HCT116 (cell line): ENCODE measurements around the gene LMX1A. TPM values are rescaled to one million over a fixed set of nuclear protein-coding genes. Genes with fewer than 3 reads are reported as not detected.
A peak's percentile ranks its signal among the peaks of the same experiment; 100 is the strongest.

Experiments
- ATAC-seq: fragments of 200-7000 bp; cut with Tn5 transposase; 2 replicates; pipeline ENCODE4 v1.9.1; 2020; ENCODE audit warnings: mild to moderate bottlenecking, moderate library complexity
- BruUV-seq: library from RNA; stranded (reverse); fragments of 400-500 nt; replicated peaks from 2 replicates; lab custom pipeline; 2021; lab: Mats Ljungman, UMichigan
- CTCF ChIA-PET: fragments of 300-600 bp; sonication (Branson Sonifier 250); formaldehyde crosslinking; loops from one replicate; lab custom pipeline; 2021; ENCODE audit warnings: antibody characterized with exemption; lab: Charles Lee
- POLR2A ChIA-PET: fragments of 300-600, 350-600 bp; sonication (Branson Sonifier 250); formaldehyde crosslinking; loops from one replicate; lab custom pipeline; 2021; ENCODE audit warnings: antibody characterized with exemption; lab: Charles Lee
- RAD21 ChIA-PET, 2 experiments: fragments of 300-600 bp; sonication (Branson Sonifier 250); formaldehyde crosslinking; loops; one replicate each; lab custom pipeline; 2023; ENCODE audit warnings: low total read pairs in 2 of 2; ENCODE audit not compliant: uncharacterized antibody in 2 of 2, unreplicated experiment in 2 of 2, low non-redundant PET in 1 of 2; lab: Charles Lee
- DNase-seq: peaks from one replicate; pipeline ENCODE4 v3.0.0-alpha.2; 2010; ENCODE audit warnings: low read depth, low spot score
- H2AFZ ChIP-seq: fragments of 200-600 bp; shearing (Covaris generic), sonication (generic); 2 replicates; pipeline ENCODE4 v1.6.1; 2017; ENCODE audit warnings: low read depth, mixed run types, mixed read lengths, antibody characterized with exemption, low read length; ENCODE audit not compliant: poor library complexity, severe bottlenecking
- H3K27ac ChIP-seq: 2 replicates; pipeline ENCODE4 v1.5.1; 2012; ENCODE audit warnings: low read depth, low read length
- H3K27me3 ChIP-seq: fragments of 200-600 bp; sonication (generic); 2 replicates; pipeline ENCODE4 v1.6.1; 2016; ENCODE audit warnings: mixed run types, low read length, mixed read lengths; ENCODE audit not compliant: insufficient read depth
- H3K36me3 ChIP-seq, 2 experiments: fragments of 200-500 bp in 1 of 2; fragments of 200-600 bp in 1 of 2; sonication (Bioruptor generic) in 1 of 2; sonication (generic) in 1 of 2; 2 replicates each; pipeline versions ENCODE4 v1.5.1 to v1.6.1; 2014 to 2016; ENCODE audit warnings: low read length in 2 of 2, inconsistent platforms in 1 of 2, mixed read lengths in 1 of 2, mixed run types in 1 of 2; ENCODE audit not compliant: insufficient read depth in 2 of 2, control insufficient read depth in 1 of 2
- H3K4me1 ChIP-seq, 2 experiments: fragments of 200-600 bp in 1 of 2; sonication (generic) in 1 of 2; 2 replicates each; pipeline versions ENCODE4 v1.5.1 to v1.6.1; 2012 to 2017; ENCODE audit warnings: low read length in 2 of 2, inconsistent platforms in 1 of 2, mild to moderate bottlenecking in 1 of 2, mixed read lengths in 1 of 2, mixed run types in 1 of 2, moderate library complexity in 1 of 2; ENCODE audit not compliant: insufficient read depth in 2 of 2, control insufficient read depth in 1 of 2
- H3K4me2 ChIP-seq: fragments of 200-600 bp; sonication (generic); 2 replicates; pipeline ENCODE4 v1.6.1; 2017; ENCODE audit warnings: mixed run types, low read length, mixed read lengths
- H3K4me3 ChIP-seq, 2 experiments: fragments of 200-600 bp in 1 of 2; sonication (generic) in 1 of 2; replicated peaks in 1 of 2; 2 replicates each; pipeline ENCODE4 v1.5.1; 2011 to 2016; ENCODE audit warnings: low read length in 2 of 2, control low read depth in 1 of 2, low read depth in 1 of 2, mild to moderate bottlenecking in 1 of 2, mixed read lengths in 1 of 2, mixed run types in 1 of 2
- H3K79me2 ChIP-seq: fragments of 200-600 bp; sonication (generic); 2 replicates; pipeline ENCODE4 v1.6.1; 2017; ENCODE audit warnings: mild to moderate bottlenecking, mixed run types, low read length, moderate library complexity, mixed read lengths; ENCODE audit not compliant: insufficient read depth
- H3K9ac ChIP-seq: fragments of 200-600 bp; sonication (generic); 2 replicates; pipeline ENCODE4 v1.6.1; 2016; ENCODE audit warnings: low read length, mixed read lengths
- H3K9me2 ChIP-seq: fragments of 200-600 bp; sonication (generic), shearing (Covaris generic); 2 replicates; pipeline ENCODE4 v1.6.1; 2017; ENCODE audit warnings: mixed run types, mild to moderate bottlenecking, moderate library complexity; ENCODE audit not compliant: insufficient read depth
- H3K9me3 ChIP-seq, 2 experiments: fragments of 200-500 bp in 1 of 2; fragments of 200-600 bp in 1 of 2; sonication (Bioruptor generic) in 1 of 2; sonication (generic) in 1 of 2; 2 replicates each; pipeline ENCODE4 v1.6.1; 2014 to 2017; ENCODE audit warnings: low read length in 2 of 2, mixed read lengths in 2 of 2, inconsistent platforms in 1 of 2, low read depth in 1 of 2, mild to moderate bottlenecking in 1 of 2, mixed run types in 1 of 2, moderate library complexity in 1 of 2; ENCODE audit not compliant: control insufficient read depth in 1 of 2, insufficient read depth in 1 of 2
- H4K20me1 ChIP-seq: fragments of 200-600 bp; sonication (generic), shearing (Covaris generic); 2 replicates; pipeline ENCODE4 v1.6.1; 2017; ENCODE audit warnings: mixed run types, mild to moderate bottlenecking, moderate library complexity; ENCODE audit not compliant: insufficient read depth
- ATF3 ChIP-seq: IDR thresholded peaks from 2 replicates; pipeline ENCODE4 v1.6.1; 2012
- CBX3 ChIP-seq: IDR thresholded peaks from 2 replicates; pipeline ENCODE4 v1.6.1; 2012; ENCODE audit warnings: low read depth
- CTCF ChIP-seq, 3 experiments: fragments of 200-600 bp in 1 of 3; sonication (generic) in 1 of 3; IDR thresholded peaks in 2 of 3; conservative IDR thresholded peaks in 1 of 3; 2 replicates each; pipeline ENCODE4 v1.5.1; 2012 to 2017; ENCODE audit warnings: low read depth in 2 of 3, low read length in 2 of 3, antibody characterized with exemption in 1 of 3, borderline replicate concordance in 1 of 3, control low read depth in 1 of 3, mild to moderate bottlenecking in 1 of 3, mixed read lengths in 1 of 3, mixed run types in 1 of 3, moderate library complexity in 1 of 3; ENCODE audit not compliant: insufficient read depth in 1 of 3
- EGR1 ChIP-seq: IDR thresholded peaks from 2 replicates; pipeline ENCODE4 v1.6.1; 2012; ENCODE audit warnings: low read depth
- ELF1 ChIP-seq: IDR thresholded peaks from 2 replicates; pipeline ENCODE4 v1.6.1; 2012; ENCODE audit warnings: low read depth, borderline replicate concordance
- EZH2 ChIP-seq: fragments of 200-600 bp; sonication (generic); IDR thresholded peaks from 2 replicates; pipeline ENCODE4 v1.6.1; 2017; ENCODE audit warnings: antibody characterized with exemption, mixed run types
- EZH2phosphoT487 ChIP-seq: fragments of 200-600 bp; IDR thresholded peaks from 2 replicates; pipeline ENCODE4 v1.6.1; 2018; ENCODE audit warnings: antibody characterized with exemption, borderline replicate concordance
- FOSL1 ChIP-seq: IDR thresholded peaks from 2 replicates; pipeline ENCODE4 v1.6.1; 2012; ENCODE audit warnings: low read depth
- JUND ChIP-seq: IDR thresholded peaks from 2 replicates; pipeline ENCODE4 v1.6.1; 2012
- MAX ChIP-seq: IDR thresholded peaks from 2 replicates; pipeline ENCODE4 v1.6.1; 2012
- POLR2A ChIP-seq: IDR thresholded peaks from 2 replicates; pipeline ENCODE4 v1.7.0; 2011; ENCODE audit warnings: borderline replicate concordance; ENCODE audit not compliant: insufficient read depth, insufficient read length; ENCODE audit errors: extremely low read depth
- POLR2AphosphoS5 ChIP-seq: IDR thresholded peaks from 2 replicates; pipeline ENCODE4 v1.6.1; 2011; ENCODE audit warnings: mild to moderate bottlenecking, low read depth, low read length, moderate library complexity
- RAD21 ChIP-seq: IDR thresholded peaks from 2 replicates; pipeline ENCODE4 v1.6.1; 2012; ENCODE audit warnings: low read depth, mild to moderate bottlenecking
- SIN3A ChIP-seq: IDR thresholded peaks from 2 replicates; pipeline ENCODE4 v1.6.1; 2012; ENCODE audit warnings: low read depth
- SP1 ChIP-seq: IDR thresholded peaks from 2 replicates; pipeline ENCODE4 v1.6.1; 2012; ENCODE audit warnings: low read depth
- SRF ChIP-seq: IDR thresholded peaks from 2 replicates; pipeline ENCODE4 v1.6.1; 2012; ENCODE audit warnings: low read depth
- YY1 ChIP-seq: IDR thresholded peaks from 2 replicates; pipeline ENCODE4 v1.6.1; 2011; ENCODE audit warnings: low read length, low read depth, moderate library complexity, mild to moderate bottlenecking; ENCODE audit not compliant: insufficient replicate concordance; ENCODE audit errors: extremely low read depth
- ZBTB33 ChIP-seq: IDR thresholded peaks from 2 replicates; pipeline ENCODE4 v1.6.1; 2011; ENCODE audit warnings: mild to moderate bottlenecking, low read length, moderate library complexity; ENCODE audit not compliant: insufficient replicate concordance; ENCODE audit errors: extremely low read depth
- ZNF274 ChIP-seq: fragments of 200-500 bp; sonication (Bioruptor generic); IDR thresholded peaks from 2 replicates; pipeline ENCODE4 v1.6.1; 2014; ENCODE audit warnings: mild to moderate bottlenecking, low read depth, low read length, inconsistent platforms
- intact Hi-C: fragments of 100-400 bp; cut with micrococcal nuclease; formaldehyde crosslinking; loops from 2 replicates; pipeline ENCODE4 v1.10.0; 2022
- total RNA-seq: library from RNA; stranded (reverse); gene quantifications from one replicate; pipeline ENCODE4 v1.2.1, GENCODE V29; 2021; ENCODE audit not compliant: unreplicated experiment

Gene LMX1A
- total RNA-seq, 1 experiment from 2014 or later = not detected

GRCh38 chr1:165259236-165259635 lies 97.3 kb downstream of the LMX1A start (continued):
- TF ChIP-seq POLR2AphosphoS5 (no peak), EZH2 (no peak), YY1 (no peak), ATF3 (no peak), EZH2phosphoT487 (no peak), ELF1 (no peak)
- TF ChIP-seq, all 23 proteins: peak for 0

GRCh38 chr1:165257969-165258459 lies 98.5 kb downstream of the LMX1A start:
- BruUV-seq = no TSS peak
- Histone ChIP-seq H3K79me2 (no peaks in the 10 kb centered on the region), H3K27ac (no peak overlapping the region), H3K9me3 (no peaks in the 10 kb centered on the region), H3K9me2 (no peaks in the 10 kb centered on the region), H3K4me3 (no peak overlapping the region), H3K27me3 (peaks cover 38% of the 10 kb centered on the region), H3K4me2 (no peak overlapping the region), H3K36me3 (no peaks in the 10 kb centered on the region), H4K20me1 (no peaks in the 10 kb centered on the region), H3K9ac (no peak overlapping the region), H2AFZ (no peak overlapping the region), H3K4me1 (no peaks in the 10 kb centered on the region)
- DNase-seq (peak; percentile 65), ATAC-seq (peak; percentile 95)
- intact Hi-C loops = loop anchor here (1.0 kb wide), 2 partner anchors 109 to 335 kb away; no protein-coding TSS in a partner anchor
- CTCF ChIA-PET = interaction anchor here (0.6 to 2.8 kb wide), 17 partner anchors 9 to 335 kb away, joined by 3 to 32 read pairs (median 3); no protein-coding TSS in a partner anchor
- POLR2A ChIA-PET = no interaction called here
- RAD21 ChIA-PET = interaction anchor here in 1 of 2 experiments (0.6 to 1.0 kb wide), 2 partner anchors 110 to 151 kb away, joined by 3 to 6 read pairs; no protein-coding TSS in a partner anchor
- TF ChIP-seq SRF (no peak), CBX3 (peak; percentile 52; the same call in 1 of the 2 replicates), FOSL1 (no peak), EGR1 (no peak), ATF3 (no peak), SIN3A (no peak), POLR2A (no peak), ELF1 (no peak), CTCF (IDR thresholded peaks at IDR 0.05 in 2 of 3, conservative IDR thresholded peaks at IDR 0.05 in 1 of 3; ENCODE audit: borderline replicate concordance in 1 of 3, insufficient read depth in 1 of 3, low read depth in 2 of 3, low read length in 2 of 3) (peak; percentile 73 to 93 (median 82)), MAX (no peak), SP1 (no peak), EZH2phosphoT487 (no peak), JUND (no peak), ZBTB33 (no peak), RAD21 (peak; percentile 80), ZNF274 (no peak)
